ENCODE measurements around the gene PIK3CB. TPM values are rescaled to one million over a fixed set of nuclear protein-coding genes. Genes with fewer than 3 reads are reported as not detected.

Gene PIK3CB
- 33.3 TPM for total RNA-seq
- long read RNA-seq, full-length matches to known transcripts = 5 of 37 reads
- long read RNA-seq, partial matches to known transcripts = 12 of 37 reads
- long read RNA-seq, other reads (novel, unspliced or antisense) = 20 of 37 reads

GRCh38 chr3:138834596-138835396, at the start of gene PIK3CB:
Gene PIK3CB (minus strand): TSS chr3:138834928. CDS start chr3:138759343, 75,585 bp downstream.
- intact Hi-C loops (cut with micrococcal nuclease) = loop anchor here (10.0 kb wide), 2 partner anchors 60 to 80 kb away; no protein-coding TSS in a partner anchor
- ATAC-seq (peak; percentile 99), DNase-seq (peak; percentile 97)

- intact Hi-C loops (cut with micrococcal nuclease) = no loop called here
- ATAC-seq (no peak), DNase-seq (no peak)
Observed at GRCh38 chr3:138881233-138881632, 46.5 kb upstream of the PIK3CB start.

- intact Hi-C loops (cut with micrococcal nuclease) = no loop called here
- ATAC-seq (no peak), DNase-seq (no peak)
Observed at GRCh38 chr3:138879541-138880380, 45.0 kb upstream of the PIK3CB start.

- ATAC-seq = no peak
- intact Hi-C loops (cut with micrococcal nuclease) = no loop called here
Observed at GRCh38 chr3:138877226-138877625, 42.5 kb upstream of the PIK3CB start.

DNA sequence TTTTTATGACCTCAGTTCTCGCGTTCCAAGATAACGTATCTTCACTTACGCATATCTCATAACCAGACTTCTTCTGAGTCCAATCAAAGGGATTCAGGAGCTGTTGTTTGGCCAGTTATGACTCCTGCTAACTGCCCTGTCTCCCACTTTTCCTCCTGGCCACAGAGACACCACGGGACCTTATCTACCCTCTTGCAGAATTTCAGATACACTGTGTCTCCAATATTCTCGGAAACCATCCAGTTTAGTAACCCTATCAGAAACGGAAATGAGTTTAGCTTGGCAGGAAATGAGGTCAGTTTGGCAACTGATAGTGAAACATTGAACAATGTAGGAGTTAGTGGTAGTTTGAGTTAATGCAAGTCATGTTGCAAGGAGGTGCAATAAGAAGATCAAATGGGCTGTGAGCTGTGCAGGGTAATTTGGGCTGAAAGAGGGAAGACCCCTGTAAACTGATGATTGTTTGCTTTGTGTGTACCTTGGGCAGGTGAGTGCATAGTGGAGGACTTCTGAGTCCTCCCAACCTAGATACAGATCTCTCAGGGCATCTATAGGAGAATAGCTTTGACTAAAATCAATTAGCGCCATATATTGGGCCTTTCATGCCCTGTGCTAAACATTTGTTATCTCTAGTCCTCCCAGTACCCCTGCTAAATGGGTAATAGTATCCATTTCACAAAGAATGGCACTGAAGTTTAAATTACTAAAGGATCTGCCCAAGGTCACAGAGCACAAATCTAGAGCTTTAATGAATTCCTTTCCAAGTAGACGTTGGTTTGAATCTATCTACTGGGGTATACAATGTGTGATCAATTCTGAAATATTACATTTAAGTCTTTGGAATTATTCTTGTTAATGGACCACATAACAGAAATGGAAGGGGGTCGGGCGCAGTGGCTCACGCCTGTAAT, 41.3 kb upstream of the PIK3CB start:
- DNase-seq (no peak), ATAC-seq (peak; percentile 57)
- intact Hi-C loops (cut with micrococcal nuclease) = no loop called here

More at GRCh38 chr3:138877226-138877625, 42.5 kb upstream of the PIK3CB start:
- no peak for DNase-seq

GRCh38 chr3:138875096-138875753, 40.5 kb upstream of the PIK3CB start:
- DNase-seq = no peak
- ATAC-seq = no peak
- intact Hi-C loops (cut with micrococcal nuclease) = no loop called here

DNA sequence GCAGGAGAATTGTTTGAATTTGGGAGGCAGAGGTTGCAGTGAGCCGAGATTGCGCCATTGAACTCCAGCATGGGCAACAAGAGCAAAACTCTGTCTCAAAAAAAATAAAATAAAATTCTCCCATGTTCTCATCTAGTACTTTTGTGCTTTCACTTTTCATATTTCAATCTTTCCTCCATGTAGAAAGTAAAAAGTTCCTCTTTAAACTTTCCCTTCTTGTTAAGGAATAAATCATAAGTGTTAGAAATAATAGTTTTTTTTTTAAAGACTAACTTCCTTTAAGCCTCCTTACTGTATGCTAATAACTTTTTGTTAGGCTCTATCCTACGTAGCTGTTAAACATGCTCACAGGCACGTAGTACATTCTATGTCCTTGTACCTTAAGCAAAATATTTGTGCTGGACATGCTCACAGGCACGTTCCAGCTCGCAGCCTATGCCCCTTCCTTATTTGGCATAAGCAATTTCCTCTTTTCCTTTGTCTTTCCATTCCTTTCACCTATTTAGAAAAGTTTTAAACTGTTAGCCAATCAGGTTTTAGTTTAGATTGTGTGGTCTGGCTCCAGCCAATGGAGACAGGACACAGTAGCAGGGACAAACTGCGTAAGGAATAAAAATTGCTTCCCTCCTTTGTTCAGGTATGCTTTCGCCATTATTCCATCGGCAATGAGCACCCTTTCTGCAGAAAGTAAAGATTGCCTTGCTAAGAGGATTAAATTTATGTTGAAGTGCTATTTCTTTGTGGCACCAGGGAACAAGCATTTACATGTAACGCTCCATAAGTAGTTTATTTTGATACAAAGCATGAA, 38.9 kb upstream of the PIK3CB start:
- intact Hi-C loops (cut with micrococcal nuclease) = no loop called here
- ATAC-seq (no peak), DNase-seq (no peak)

GRCh38 chr3:138872632-138873031, 37.9 kb upstream of the PIK3CB start:
- no peak for ATAC-seq
- intact Hi-C loops (cut with micrococcal nuclease) = no loop called here
- DNase-seq = no peak

GRCh38 chr3:138867996-138868395, 33.3 kb upstream of the PIK3CB start:
- DNase-seq = no peak
- no peak for ATAC-seq
- intact Hi-C loops (cut with micrococcal nuclease) = no loop called here

DNA sequence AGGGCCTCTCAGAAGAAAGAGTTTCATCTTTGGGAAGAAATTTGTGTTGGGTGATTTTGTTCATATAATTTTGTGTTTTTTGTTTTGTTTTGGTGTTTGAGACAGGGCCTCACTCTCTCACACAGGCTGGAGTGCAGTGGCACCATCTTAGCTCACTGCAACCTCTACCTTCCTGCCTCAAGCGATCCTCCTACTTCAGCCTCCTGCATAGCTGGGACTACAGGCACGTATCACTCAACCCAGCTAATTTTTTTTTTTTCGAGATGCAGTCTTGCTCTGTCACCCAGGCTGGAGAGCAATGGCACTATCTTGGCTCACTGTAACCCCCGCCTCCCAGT, 29.0 kb upstream of the PIK3CB start:
- no peak for ATAC-seq
- intact Hi-C loops (cut with micrococcal nuclease) = no loop called here
- no peak for DNase-seq

DNA sequence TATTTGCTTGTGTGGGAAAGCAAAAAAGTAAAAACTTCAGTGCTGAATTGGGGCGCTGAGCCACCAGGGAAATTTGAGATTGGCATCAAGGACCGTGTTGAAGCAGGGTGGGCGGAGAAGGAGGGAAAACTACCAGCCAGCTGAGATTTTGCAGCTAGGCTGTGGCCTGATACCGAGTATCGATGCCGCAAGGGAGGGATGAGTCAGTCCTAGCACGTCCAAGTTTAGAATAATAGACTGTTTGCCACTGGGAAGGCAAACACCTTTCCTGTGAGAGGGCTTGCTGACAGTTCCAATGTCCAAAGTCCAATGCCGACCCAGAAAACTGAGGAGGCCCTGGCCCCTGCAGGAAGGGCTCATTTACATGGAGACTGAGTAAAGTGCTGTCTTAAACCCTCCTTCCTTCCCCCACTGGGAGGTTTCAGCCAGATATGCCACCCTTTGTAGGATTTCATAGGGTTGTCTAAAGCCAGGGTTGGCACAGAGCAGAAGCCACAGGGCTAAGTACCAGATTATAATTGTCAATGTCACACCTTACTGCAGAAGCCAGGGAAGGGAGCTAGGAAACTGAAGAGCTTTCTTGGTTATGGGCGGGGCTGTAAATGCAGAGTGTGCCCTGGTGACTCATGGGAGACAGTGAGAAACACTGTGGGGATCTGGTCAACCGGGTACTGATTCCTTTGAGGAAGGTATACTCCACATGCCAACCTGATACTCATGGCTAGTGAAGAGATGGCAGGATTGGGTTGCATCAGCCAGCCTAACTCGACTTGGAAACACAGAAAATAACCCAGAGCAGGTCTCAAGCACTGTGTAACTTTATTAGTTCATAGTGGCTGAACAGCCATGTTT, 28.4 kb upstream of the PIK3CB start:
- intact Hi-C loops (cut with micrococcal nuclease) = no loop called here
- DNase-seq (no peak), ATAC-seq (peak; percentile 84)

DNA sequence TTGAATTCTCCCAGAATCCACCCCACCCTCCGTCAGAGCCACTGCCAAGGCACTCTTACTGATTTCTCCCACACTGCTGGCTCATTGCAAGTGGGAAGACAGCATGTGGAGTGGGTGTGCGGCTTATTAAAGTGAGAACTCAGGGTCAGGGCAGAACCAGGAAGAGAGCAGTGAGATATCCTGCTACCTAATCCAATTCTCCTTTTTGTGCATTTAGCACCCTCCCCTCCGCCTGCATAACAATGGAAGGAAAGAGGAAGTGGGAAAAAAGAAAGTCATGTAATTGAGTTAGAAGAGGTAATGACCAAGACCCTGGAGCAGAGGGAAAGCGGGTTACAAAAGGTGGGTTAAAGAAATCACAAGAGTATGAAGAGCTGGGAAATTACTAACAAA, 27.8 kb upstream of the PIK3CB start:
- peak; percentile 73 for ATAC-seq
- intact Hi-C loops (cut with micrococcal nuclease) = no loop called here
- no peak for DNase-seq

DNA sequence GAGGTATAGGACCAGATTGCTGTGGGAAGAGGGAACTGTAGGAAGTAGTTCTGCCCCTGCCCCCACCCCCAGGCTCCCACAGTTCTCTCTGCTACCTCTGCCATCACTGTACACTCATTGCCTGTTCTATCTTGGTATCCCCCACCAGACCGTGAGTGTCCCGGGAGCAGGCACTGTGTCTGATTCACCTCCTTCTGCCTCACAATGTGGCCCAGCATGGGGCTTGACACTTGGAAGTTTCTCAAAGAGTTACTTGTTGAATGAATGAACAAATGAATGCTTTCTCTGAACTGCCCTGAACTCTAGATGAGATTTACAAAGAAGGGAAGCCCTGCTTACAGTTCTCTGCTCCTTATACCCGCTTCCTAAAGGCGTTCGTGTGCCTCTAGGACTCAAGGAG, 27.1 kb upstream of the PIK3CB start:
- ATAC-seq (no peak), DNase-seq (no peak)
- intact Hi-C loops (cut with micrococcal nuclease) = no loop called here

DNA sequence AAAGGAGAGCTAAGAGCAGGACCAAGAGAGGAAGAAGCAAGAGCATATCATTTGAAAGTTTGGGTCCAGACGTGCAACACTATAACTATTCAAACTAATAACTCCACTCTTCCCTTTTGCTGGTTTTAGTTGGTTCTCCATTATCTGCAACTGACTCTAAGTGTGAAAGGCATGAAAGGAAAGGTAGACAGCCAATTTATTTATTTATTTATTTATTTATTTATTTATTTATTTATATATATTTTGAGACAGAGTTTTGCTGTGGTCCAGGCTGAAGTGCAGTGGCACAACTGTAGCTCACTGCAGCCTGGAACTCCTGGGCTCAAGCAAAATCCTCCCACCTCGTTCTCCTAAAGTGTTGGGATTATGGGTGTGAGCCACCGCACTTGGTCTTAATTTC, 22.1 kb upstream of the PIK3CB start:
- no peak for DNase-seq
- no peak for ATAC-seq
- intact Hi-C loops (cut with micrococcal nuclease) = no loop called here

- ATAC-seq = no peak
- intact Hi-C loops (cut with micrococcal nuclease) = no loop called here
- DNase-seq = no peak
Observed at GRCh38 chr3:138854940-138855339, 20.2 kb upstream of the PIK3CB start.

DNA sequence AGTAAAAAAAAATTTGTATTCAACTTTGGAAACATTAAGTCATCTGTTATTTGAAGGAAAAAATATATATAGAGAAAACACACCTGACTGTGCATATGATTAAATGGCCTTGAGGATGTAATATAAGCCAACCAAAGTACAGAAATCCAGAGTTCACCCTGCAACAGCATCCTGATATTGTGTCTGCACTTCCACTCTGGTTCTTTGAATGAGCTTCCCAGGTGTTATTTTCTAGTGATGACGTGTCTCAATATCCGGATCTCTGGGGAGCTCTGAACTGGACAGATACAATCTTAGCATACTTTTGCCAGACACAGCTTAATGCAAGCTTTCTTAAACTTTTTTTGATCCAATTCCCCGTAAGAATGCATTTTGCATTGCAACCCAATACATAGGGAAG, 19.5 kb upstream of the PIK3CB start:
- ATAC-seq = peak; percentile 57
- no peak for DNase-seq
- intact Hi-C loops (cut with micrococcal nuclease) = no loop called here

DNA sequence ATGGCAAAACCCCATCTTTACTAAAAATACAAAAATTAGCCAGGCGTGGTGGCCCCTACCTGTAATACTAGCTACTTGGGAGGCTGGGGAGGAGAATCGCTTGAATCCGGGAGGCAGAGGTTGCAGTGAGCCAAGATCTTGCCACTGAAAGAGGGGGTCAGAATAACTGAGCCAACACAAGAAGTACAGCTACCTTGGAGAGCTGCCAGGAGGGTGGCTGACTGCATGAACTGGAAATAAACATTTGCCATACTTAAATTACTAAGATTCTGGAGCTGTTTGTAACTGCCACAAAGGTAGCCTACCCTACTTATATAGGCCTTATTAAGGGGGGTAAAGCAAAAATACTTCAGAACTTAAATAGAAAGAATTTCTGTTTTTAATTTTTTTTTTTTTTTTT, 15.4 kb upstream of the PIK3CB start:
- intact Hi-C loops (cut with micrococcal nuclease) = no loop called here
- ATAC-seq (peak; percentile 44), DNase-seq (peak; percentile 46)

Data from left ventricle myocardium superior (tissue), 1 donor.